GM21619 (cell line): Measurements from ENCODE around the gene GALNT16.
"Not testable (repeated sequence)": the region's sequence is repeated elsewhere in the genome, so short reads cannot be mapped to it uniquely, and the experiment has no call there.

Experiments
- ATAC-seq: cut with Tn5 transposase; IDR thresholded peaks from one replicate; pipeline ENCODE4 v1.9.1; 2021; ENCODE audit not compliant: unreplicated experiment

Gene GALNT16

DNA sequence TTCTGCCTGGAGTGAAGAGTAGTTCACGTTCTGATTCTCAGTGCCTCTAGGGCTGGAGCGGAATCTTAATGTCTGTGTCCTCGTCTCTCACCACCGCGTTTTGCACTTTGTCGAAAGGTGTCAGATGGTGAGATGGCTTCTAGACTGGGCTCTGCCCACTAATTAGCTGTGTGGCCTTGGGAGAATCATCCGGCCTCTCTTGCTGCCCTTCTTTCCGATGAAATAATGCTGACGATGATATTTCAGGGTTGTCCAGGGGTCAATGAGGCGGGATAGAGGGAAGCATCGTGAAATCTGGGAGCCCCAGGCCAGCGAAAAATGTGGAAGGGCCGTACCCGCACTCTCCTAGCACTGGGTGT, 811 bp upstream of the GALNT16 start:
- no peak for ATAC-seq

DNA sequence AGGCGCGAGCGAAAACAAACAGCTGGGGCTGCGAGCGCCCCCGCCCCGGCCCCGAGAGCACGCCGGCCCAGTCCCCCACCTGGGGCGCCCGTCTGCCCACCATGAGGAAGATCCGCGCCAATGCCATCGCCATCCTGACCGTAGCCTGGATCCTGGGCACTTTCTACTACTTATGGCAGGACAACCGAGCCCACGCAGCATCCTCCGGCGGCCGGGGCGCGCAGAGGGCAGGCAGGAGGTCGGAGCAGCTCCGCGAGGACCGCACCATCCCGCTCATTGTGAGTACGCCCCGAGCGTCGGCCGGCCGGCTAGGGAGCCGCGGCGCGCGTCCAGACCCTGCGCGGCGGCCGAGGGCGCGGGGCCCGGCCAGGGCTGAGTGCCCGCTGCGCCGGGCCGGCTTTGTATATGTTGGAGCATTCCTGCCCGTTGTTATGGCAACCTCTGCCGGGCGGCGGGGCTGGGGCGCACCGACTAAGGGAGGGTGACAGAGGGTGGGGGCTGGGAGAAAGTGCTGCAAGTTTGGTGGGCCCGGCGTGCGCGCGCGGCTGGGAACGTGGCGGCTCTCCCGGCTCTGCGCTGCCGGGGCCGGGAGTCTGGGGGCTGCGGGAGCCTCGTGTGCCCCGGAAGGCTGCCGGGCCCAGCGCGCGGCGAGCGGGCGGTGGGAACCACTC, 367 bp downstream of the GALNT16 start:
- no peak for ATAC-seq

DNA sequence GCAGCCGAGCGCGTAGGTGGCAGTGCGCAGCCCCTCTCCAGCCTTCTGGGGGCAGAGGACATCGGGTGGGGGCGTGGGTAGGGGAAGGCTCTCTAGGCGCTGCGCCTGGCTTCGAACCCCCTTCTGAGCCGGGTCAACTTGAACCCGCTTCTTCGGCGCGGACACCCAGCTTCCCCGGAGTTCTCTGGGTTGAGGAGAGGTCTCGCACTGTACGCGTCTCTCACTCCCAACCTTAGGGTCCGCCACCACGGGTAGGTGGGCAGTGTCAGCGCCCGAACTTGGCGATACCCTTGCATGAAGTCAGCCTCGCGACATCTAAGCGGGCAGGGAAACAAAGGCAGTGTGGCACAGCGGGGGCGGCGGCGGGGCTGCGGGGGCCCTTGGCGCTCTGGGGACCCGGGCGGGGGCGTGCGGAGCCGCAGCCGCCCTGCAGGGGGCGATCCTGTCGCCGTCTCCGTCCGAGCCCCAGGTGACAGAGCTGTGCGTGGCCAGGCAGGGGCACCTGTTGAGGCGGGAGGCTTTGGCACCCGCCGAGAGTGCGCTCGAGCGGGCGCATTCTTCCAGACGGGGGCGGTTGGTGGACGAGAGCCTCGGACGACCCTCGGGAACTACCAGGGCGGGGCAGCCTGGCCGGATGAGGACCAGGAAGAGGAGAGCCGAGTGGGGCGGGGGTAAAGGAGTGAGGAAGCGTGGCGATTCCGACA, 1.1 kb downstream of the GALNT16 start:
- ATAC-seq: no peak

DNA sequence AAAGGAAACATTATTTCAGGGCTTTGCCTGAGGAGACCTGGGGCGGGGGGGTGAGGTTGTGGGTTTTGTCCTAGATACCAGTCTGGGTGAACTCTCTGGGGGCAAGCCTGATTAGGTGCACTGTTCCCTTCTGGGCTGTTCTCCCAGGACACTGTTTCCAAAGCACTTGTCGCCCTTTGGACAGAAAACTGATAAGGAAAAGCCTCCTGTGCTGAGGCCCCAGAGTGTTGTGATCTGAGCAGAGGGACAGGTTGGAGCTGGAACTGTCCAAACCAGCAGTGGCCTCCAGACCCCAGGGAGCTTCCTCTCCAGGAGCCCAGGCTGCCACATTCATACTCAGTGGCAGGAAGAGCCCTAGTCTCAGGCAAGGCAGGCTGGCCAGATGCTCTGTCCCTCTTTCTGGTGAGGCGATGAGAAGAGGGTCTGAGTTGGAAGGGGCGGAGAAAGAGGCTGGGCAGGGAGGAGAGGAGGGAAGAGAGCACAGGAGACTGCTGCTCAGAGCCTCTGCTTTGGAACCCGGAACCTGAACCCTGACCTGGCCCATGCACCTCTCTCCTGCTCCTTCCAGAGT, 1.9 kb downstream of the GALNT16 start:
- no peak for ATAC-seq

DNA sequence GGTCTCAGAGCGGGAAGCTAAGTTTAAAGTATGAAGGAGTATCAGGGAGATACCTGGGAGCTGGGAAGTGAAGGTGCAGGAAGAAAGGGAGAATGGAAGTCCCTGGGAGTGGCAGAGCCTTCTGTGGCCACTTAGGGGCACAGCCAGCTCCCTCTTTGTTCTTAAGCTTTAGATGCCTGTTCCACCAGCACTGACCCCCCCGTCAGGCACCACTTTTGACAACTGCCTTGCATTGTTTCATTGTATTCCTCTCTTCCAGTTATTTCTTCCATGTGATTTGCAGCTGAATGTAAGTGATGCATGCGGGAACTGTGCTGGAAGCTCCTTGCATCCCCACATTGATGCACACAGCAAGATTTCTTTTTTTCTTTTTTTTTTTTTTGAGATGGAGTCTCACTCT, 2.6 kb downstream of the GALNT16 start:
- ATAC-seq: no peak

DNA sequence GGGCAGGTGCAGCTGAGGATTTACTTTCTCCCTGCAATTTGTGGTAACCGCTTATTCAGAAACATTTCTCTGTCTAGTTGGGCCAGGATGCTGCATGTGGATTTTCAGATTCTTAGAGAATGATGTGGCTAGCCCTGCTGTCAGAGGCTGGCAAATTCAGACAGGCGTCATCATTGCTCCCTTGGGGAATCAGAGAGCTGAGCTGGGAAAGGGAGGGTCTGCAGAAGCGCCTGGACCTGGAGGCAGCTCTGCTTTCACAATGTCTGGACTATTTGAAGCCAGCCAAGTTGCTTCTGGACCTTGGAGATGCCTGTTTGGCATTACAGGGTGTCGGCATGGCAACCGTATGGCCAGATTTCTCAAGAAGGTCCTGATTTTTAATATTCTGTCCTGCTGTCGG, 3.4 kb downstream of the GALNT16 start:
- ATAC-seq: no peak

DNA sequence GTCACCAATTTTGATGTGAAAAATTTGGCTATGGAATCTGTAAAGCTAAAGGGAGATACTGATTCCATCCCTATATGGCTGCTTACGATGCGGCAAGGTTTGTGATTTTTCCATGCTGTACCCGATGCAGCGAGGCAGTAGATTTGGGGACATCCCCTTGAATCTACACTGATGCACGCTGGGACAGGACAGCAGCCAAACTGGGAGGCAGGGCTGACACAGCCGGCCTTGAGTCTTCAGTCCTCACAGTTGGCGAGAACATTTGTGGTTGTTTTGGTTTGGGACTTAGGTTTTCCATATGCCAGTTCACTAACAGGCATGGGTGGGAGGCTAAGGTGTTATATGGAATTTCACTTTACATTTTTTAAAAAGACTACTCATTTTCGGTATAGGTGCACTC, 3.8 kb downstream of the GALNT16 start:
- no peak for ATAC-seq

DNA sequence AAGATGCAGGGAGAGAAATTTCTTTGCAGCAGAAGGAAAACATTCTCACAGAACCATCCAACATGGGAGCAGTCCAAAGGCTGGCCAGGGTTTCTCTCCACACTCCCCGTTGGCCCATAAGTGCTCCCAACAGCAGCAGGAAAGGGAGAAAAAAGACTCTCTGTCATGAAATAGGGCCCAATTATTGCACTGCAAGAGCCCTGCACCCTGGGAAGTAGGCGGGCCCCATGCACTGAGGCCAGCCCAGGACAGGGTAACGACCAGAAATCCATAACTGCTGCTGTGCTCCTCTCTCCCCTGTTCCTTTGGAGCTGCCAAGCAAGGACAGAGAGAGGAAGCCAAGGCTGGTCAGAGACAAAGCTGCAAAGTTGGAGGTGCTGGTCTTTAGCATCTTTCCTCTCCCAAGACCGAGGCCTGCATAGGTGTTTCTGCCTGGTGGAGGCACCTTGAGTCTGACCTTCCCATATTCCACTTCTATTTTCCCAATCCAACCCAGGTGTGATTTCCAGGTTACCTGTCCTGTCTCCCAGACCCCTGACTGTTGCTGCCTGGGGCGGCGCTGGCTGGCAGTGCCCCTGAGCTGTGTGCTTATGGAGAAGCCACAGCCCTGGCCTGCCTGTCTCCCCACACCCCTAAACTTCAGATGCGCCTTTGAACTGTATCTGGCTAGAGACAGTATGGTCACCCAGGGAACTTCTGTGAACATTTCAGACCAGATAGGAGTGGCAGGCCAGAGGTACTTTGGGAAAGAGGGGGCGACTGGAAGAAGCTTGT, 6.8 kb downstream of the GALNT16 start:
- ATAC-seq: no peak

DNA sequence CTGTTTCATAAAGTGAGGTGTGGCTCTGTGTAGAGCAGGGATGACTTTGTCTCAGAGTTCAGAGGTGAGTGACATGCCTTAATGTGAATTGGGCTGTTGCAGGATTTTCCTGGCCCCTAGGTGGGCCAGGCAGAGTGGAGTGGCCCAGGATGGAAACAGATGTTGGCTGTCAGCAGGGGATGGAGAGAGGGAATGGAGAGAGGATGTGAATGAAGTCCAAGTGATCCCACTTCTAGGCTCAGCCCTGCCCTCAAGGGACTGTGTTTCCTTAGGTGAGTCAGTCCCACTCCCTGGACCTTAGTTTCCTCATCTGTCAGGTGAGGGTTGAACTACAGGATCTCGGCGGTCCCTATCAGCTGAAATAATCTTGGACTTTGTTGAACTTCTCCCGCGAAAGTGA, 7.5 kb downstream of the GALNT16 start:
- no peak for ATAC-seq

DNA sequence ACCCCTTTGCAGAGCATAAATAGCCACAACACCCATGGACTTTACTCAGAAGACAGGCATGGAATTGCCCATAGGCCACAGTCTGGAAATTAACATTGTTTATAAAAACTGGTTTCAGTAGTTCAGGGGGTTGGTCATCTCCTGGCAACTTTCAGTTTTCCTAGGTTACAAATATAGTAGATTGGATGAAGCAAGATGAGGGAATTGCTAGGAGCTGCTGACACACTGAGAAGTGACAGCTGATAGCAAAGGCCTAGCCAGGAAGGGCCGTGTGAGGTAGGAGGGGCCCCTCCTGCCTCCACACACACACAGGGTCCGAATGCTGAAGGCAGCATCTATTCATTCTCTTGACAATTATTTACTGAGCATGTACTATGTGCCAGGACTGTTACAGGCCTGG, 8.3 kb downstream of the GALNT16 start:
- ATAC-seq: no peak

DNA sequence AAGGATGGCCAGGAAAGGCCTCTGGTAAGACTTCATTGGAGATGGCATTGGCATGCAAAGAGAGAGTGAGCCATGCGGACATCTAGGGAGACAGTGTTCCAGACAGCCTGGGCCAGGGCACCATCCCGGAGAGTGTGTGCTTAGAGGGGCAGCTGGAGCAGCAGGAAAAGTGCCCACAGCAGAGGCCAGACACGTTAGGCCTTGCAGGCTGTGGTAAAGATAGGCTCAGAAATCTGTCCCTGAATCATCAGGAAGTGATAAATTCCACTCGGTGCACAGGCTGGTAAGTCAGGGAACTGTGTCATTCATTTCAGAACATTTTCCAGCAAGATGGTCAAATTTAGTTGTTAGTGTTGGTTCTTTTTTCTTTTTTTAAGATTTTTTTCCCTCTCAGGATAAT, 8.8 kb downstream of the GALNT16 start:
- ATAC-seq: no peak

DNA sequence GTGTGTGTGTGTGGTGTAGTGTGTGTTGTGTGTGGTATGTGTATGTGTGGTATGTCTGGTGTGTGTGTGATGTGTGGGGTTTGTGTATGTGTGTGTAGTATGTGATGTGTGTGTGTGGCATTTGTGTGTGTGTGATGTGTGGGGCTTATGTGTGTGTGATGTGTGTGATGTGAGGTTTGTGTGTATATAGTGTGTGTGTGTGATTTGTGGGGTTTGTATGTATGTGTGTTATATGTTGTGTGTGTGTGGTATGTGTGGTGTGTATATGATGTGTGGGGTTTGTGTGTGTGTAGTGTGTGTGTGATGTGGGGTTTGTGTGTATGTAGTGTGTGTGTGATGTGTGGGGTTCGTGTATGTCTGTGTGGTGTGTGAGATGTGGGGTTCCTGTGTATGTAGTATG, 9.4 kb downstream of the GALNT16 start:
- ATAC-seq: no peak

DNA sequence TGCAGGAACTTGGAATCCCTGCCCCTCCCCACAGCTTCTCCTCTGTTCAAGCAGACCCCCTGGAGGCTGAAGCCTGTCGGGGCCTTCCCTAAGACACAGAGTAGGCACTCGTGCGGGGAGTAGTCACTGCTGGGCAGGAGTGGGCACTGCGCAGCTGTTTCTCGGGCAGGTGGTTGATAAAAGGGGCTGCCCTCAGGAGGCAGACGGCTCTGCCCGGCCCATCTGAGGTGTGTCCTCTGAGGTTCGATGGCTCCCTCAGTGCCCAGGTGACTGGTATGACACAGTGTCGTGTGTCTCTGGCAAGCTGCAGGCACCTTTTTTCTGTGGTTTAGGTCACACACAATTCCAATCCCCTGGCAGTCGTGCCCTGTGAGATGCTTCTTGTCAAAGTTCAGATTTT, 10.1 kb downstream of the GALNT16 start:
- no peak for ATAC-seq

DNA sequence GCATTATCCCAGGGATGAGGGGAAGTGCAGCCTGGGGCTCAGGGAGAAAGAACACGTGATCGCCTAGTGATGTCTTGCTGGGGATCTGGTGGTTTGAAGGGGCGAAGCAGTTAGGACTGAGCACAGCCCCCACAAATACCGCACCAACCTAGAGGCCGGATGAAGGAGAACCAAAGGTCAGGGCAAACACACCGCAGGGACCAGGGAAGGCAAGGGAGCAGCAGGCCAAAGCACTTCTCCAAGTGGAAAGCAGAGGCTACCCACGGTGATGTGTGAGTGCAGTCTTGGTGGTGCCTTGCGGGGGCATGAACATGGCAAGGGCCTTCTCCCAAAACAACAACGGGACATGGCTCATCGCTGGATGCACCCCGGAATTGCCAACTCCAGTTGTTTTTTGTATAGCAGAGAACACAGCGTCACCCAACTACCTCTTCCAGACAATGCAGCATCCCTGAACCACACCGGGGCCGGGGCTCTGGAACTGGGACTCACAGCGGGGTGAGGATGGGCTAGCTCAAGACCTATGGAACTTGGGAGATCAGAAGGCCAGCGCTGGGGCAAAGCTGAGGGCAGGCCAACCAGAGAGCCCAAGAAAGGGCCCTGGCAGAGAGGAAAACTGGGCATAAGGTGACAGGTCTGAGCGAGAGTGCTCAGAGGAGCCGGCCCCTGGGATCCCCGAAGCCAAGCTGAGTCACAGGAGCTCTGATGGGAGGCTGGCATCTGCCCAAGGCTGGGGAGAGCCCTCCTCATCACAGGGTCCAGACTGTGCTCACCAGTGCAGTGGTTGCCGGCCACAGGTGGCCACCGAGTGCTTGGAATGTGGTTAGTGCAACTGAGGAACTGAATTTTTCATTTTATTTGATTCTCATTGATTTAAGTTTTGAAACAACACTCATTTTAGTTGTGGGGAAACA, 11.1 kb downstream of the GALNT16 start:
- ATAC-seq: no peak

DNA sequence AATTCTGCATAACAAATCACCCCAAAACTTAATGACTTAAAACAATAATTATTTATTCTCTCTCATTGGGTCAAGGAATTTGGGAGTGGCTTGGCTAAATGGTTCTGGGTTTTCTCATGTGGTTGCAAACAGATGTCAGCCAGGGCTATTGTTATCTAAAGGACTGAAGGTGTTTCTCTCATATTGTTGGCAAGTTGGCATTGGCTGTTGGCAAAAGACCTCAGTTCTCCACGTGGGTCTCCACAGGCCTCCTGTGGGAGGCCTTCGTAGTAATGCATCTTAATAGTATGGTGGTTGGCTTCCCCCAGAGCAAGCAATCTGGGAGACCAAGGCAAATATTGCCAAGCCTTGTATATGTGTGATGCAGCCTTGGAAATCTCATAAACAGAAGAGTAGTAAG, 14.4 kb downstream of the GALNT16 start:
- ATAC-seq: no peak

DNA sequence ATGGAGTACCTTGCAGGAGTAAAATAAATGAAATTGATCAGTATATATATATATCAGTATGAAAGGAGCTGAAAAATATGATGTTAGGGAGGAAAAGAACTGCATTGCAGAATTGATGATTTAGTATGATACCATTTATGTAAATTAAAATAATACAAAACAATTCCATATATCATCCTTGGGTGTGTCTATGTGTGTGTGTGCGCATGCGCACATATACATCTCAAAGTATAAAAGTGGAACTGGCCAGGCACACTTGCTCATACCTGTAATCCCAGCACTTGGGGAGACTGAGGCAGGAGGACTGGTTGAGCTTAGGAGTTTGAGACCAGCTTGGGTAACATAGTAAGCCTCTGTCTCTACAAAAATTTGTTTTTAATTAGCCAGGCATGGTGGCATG, 15.4 kb downstream of the GALNT16 start:
- no peak for ATAC-seq

DNA sequence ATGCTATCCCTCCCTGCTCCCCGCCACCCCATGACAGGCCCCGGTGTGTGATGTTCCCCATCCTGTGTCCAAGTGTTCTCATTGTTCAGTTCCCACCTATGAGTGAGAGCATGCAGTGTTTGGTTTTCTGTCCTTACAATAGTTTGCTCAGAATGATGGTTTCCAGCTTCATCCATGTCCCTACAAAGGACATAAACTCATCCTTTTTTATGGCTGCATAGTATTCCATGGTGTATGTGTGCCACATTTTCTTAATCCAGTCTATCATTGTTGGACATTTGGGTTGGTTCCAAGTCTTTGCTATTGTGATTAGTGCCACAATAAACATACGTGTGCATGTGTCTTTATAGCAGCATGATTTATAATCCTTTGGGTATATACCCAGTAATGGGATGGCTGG, 17.4 kb downstream of the GALNT16 start:
- ATAC-seq: not testable (repeated sequence)

DNA sequence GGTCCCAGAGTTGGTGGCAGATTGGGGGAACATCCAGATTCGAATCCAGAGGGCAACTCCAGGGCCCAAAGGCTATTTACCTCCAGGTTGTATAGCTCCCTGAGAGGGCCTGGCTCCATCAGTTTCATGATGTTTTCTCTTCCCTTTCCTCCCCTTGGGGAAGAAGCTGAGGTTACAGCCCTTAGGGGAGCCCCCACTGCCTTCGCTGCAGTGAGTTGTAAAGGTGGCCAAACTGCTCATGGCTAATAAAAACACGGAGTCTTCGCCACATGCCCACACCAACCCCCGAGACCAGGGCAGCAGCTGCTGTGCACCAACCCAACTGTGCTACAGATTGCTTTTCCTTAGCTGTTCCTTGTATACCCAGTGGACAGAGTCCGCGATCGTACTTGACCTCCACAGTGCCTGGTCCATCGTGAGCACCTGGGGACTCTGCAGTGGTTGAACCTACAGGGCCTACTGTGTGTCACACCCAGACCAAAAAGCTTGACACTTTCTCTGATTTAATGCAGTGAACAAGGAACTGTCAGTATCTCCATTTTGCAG, 20.9 kb downstream of the GALNT16 start:
- ATAC-seq: no peak

DNA sequence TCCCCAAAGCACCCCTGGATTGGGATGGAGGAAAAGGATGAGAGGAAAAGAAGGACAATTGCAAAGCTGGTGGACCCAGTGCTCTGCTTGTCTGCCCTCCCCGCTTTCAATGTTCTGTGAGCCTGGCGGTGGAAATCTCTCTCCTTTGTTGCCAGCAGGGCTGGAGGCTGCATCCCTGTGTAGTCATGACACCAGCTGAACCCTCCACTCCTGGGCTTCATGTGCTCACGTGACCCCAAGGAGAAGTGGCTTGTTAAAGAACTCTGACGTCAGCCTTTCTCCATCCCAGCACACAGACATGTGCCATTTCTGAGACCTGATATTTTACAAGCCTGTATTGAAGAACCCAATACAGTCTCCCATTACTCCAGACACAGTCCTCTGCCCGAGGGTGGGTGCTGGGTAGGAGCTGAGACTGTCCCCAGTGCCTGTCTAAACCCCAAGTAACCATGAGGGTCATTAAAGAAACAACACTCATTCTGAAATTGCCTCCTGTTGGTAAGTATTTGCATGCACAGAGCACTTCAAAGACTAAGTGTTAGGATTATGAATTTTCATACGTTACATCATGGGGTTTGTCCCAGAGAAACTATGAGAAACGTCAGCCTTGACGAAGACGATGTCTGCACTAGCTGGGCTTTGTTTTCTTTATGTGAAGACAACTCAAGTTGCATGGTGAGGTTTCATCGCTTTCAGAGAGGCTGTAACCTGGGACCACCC, 21.7 kb downstream of the GALNT16 start:
- ATAC-seq: no peak

DNA sequence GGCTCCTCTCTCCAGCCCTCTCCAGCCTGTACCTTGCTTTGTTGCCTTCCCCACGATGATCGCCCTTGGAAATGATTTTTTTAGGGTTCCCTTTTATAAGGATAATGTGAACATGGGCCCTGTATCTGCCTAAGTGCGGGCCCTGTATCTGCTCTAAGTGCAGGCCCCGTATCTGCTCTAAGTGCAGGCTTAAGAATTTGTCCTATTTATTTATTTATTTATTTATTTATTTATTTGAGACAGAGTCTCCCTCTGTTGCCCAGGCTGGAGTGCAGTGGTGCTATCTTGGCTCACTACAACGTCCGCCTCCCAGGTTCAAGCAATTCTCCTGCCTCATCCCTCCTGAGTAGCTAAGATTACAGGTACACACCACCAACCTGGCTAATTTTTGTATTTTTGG, 22.5 kb downstream of the GALNT16 start:
- ATAC-seq: no peak
